GM18870 (cell line): ENCODE data around the gene C9orf50.
"Not testable (repeated sequence)": the region's sequence is repeated elsewhere in the genome, so short reads cannot be mapped to it uniquely, and the experiment has no call there.

ENCODE experiments used
- ATAC-seq: cut with Tn5 transposase; IDR thresholded peaks from one replicate; pipeline ENCODE4 v1.9.1; 2021; ENCODE audit warnings: moderate library complexity; ENCODE audit not compliant: unreplicated experiment

The C9orf50 gene

DNA sequence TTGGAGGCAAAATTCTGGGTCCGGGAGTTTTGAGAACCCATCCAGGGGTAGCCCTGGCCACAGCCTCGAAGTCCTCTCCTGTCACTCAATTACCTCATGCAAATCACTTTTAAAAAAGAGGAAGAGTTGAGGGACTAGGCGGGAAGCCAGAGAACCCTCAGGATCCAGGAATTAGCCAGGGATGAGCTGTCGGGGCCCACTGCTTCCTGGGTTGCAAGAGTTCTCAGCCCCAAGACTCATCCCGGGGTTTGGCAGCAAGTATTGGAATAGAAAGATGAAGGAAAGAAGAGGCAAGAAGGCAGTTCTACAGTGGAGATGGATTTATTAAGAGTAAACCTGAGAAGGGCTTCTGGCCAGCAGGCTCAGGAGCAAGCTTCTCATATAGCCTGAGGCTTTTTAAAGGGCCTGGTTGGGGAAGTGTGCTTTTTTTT lies 25.6 kb downstream of the C9orf50 start:
- ATAC-seq = no peak

DNA sequence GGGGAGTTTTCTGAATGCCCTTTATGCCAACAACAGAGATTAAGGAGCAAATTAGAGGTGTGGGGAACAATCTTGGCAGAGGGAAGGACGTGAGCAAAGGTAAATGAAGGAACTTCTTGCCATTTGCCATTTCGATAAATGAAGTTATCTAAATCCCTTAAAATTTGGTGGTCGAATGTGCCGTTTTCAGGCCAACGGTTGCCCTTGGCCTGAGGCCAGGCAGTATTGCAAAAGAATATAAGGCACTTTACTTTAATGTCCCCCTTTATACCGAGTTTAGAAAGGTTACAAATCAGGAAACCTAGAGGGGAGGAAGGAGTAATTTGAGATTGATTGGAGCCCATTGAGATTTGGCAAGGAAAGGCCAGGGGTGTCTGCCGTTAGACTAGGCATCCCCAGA lies 26.3 kb downstream of the C9orf50 start:
- ATAC-seq = no peak

DNA sequence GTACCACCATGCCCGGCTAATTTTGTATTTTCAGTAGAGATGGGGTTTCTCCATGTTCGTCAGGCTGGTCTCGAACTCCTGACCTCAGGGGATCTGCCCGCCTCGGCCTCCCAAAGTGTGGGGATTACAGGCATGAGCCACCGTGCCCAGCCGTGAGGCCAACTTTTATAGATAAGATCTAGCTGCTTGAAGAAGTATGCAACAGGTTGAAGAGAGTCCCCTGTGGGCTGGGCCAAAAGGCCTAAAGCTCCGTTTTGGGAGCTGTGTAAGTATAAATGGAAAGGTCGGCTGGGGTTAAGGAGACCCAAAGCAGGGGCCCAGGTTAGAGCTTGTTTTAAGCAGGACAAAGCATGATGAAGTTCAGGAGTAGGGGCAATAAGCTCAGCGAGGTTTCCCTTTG lies 28.1 kb downstream of the C9orf50 start:
- ATAC-seq = not testable (repeated sequence)

DNA sequence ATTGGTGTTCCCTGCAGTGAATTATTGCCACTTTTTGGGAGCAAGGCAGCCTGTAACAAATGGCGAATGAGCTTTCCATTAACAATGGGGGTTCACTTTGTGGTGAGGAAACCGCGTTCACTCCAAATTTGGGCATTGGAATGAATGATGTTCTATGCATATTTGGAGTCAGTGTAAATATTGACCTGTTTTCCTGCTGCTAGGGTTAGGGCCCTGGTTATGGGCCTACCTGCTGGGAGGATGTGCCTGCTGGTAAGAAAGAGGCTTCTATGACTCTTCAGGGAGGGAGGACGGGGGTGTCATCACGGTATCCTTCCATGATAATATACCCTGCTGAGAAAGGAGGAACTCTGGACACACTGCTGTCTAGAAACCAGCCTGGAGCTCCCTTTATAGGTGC lies 29.0 kb downstream of the C9orf50 start:
- ATAC-seq = no peak

- no peak for ATAC-seq
Measured at GRCh38 chr9:129590466-129590865, 30.4 kb downstream of the C9orf50 start.

DNA sequence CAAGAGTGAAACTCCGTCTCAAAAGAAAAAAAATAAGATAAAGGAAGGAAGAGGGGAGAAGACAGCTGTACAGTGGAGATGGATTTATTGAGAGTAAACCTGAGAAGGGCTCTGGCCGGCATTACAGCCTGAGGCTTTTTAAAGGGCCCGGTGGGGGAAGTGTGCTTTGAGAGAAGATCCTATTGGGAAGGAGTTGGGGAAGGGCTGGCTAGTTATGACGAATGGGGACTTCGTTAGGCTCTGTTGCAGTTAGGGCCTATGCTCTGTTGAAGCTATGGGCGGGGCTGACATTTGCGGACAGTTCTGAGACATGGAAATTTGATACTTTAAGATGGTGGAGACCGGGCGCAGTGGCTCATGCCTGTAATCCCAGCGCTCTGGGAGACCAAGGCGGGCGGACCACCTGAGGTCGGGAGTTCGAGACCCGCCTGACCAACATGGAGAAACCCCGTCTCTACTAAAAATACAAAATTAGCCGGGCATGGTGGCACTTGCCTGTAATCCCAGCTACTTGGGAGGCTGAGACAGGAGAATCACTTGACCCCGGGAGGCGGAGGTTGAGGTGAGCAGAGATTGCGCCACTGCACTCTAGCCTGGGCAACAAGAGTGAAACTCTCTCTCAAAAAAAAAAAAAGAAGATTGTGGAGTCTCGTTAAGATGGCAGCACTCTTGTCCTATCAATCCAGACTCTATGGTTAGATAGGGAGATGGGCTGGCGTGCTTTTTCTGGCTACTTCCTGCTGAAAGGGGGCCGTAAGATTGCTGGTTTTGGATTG lies 33.2 kb downstream of the C9orf50 start:
- no peak for ATAC-seq

DNA sequence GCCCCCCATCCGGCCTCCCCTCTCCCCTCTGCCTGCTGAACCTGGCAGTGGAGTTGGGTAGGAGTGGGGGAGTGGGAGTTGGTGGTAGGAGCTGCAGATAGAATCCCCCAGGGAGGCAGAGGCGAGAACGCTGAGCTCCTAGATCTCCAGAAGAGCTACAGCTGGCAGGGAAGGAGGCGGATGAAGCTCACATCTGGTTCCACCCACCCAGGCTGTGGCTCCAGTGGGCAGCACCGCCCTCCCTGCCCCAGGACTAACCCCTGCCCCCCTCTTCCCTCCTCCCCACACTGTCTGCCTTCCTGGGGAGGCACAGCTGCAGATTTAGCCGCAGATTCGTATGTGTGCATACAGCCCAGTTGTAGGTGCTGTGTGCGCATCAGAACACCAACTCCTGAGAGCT lies 34.2 kb downstream of the C9orf50 start:
- ATAC-seq = no peak

DNA sequence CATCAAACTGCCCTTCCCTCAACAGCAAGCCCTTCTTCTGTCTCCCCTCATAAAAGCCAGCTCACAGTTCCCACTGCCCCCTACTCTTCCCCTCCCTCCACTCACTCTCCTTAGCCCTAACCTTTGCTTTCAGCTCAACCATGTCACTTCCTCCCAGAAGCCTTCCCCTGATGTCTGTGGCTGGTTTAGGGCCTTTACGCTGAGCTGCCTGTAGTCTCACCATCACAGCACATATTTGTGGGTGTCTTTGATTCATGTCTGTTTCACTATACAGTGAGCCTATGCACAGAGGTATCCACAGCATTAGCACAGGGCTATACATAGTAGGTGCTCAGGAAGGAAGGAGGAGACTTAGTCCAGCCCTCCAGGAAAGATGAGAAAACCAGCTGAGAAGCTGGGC lies 34.7 kb downstream of the C9orf50 start:
- no peak for ATAC-seq

GRCh38 chr9:129585352-129585751 lies 35.5 kb downstream of the C9orf50 start:
- no peak for ATAC-seq

DNA sequence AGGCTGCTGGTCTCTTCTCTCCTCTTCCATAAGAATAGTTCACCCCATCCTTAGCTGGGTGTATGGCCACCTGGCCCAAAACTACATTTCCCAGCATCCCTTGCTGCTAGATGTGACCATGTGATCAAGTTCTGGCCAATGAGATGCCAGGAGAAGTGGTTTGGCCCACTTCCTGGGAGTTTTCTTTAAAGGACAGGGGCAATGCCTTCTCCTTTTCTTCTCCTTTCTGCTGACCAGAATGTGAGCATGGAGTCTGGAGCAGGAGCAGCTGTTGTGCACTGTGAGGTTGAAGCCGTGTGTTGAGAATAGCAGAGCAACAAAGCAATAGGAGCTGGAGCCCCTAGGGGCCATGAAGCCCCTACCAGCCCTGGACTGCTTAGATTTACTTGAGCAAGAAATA lies 36.8 kb downstream of the C9orf50 start:
- ATAC-seq = no peak

DNA sequence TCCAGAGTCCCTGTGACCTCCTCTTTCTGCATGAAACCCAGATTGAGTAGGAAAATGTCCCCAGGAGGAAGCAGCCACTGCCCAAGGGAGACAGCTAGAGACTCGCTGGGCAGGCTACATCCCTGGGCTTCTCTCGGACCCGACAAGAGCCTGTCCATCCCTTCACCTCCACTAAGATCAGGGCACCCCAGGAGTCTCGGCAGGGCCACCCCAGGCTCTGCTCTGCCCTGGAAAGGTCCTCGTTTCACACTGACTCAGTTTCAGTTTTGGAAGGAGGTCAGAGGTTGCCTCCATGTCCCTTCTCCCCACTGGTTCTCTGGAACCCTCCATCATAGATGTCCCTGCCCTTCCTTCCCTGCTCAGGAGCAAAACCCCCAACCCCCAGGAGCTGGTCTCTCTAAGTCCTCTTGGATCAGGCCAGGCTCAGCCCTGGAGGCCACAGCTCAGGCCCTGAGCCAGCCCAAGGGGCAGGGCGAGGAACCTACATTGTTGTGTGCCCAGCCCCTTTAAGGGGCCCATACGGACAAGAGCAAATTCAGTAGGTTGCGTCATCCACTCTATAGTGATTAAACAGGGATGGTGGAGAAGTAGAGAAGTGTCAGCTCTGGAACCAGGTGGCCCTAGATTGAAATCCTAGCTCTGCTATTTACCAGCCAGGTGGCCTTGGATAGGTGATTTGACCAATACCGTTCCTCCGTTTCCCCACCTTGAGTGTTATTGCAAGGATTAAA lies 37.4 kb downstream of the C9orf50 start:
- no peak for ATAC-seq

DNA sequence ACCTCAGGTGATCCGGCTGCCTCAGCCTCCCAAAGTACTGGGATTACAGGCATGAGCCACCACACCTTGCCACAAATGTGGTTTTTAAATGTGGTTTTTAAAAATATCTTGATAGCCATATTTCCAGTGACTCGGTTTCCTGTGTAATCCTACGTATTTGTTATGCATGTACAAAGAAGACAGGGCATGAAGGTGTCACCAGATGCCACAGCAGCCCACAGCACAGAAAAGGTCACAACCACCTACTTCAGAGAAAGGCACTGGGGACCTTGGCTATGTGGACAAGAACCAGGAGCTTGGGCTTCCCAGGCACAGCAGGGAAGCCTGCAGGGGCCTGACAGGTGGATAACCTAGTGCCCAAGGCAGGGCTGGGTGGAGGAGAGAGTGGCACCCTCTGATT lies 38.0 kb downstream of the C9orf50 start:
- no peak for ATAC-seq

- no peak for ATAC-seq
Measured at GRCh38 chr9:129581505-129582189, 39.3 kb downstream of the C9orf50 start.

DNA sequence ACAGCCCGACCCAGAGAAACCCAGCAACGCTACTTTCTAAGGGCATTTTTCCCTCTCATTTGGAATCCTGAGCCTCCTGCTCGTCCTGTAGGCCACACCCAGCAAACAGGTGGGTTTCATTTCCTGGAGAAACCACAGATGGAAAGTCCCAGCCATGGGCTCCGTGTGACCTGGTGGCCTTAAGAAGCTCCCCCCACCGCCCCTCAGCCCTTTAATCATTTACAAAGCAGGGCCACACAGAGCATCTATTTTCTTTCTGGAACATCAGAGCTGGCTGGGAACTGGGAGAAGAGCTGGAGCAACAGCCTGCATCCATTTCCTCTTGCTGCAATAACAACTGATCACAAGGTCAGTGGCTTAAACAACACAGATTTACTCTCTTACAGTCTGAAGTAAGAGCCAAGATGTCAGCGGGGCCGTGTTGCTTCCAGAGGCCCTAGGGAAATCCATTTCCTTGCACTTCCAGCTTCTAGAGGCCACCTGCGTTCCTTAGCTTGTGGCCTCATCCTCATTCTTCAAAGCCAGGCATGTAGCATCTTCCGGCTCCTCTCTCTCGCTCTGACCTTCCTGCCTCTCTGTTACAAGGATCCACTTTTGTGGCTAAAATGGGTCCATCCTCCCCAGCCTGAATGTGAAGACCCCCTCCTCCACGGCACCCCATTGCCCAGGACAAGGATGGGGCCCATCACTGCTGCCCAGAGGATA lies 40.5 kb downstream of the C9orf50 start:
- ATAC-seq = no peak

DNA sequence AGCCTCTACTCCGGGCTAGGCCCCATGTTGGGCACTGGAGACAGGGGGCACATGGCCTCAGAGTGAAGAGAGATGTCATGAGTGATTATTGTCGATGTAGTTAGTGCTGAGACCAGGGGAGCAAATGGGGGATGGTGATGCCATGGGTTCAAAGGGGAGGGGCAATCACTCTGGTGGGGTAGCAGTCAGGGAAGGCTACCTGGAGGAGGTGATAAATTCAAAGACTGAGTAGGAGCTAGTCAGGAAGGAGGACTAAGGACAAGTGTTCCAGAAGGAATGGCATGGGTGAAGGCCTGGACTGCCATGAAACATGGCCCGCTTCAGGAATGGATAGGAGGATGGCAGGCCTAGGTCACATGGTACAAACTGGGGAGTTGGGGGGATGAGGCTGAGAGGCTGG lies 41.6 kb downstream of the C9orf50 start:
- ATAC-seq = no peak

- no peak for ATAC-seq
Measured at GRCh38 chr9:129576546-129577543, 44.1 kb downstream of the C9orf50 start.

- no peak for ATAC-seq
Measured at GRCh38 chr9:129575818-129576217, 45.1 kb downstream of the C9orf50 start.

DNA sequence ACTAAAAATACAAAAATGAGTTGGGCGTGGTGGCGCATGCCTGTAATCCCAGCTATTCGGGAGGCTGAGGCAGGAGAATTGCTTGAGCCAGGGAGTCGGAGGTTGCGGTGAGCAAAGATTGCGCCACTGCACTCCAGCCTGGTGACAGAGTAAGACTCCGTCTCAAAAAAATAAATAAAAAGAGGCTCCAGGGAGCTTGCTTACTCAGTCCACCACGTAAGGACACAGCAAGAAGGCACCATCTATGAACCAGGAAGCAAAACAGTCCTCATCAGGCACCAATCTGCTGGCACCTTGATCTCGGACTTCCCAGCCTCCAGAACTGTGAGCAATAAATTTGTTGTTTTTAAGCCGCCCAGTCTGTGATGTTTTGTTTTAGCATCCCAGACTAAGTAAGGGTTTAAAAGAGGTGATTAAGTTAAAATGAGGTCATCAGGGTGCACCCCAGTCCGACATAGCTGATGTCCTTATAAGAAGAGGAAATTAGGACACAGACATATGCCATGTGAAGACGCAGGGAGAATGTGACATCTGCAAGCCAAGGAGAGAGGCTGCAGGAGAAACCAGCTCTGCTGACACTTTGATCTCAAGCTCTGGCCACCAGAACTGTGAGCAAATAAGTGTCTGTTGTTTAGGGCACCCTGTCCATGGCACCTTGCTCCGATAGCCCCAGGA lies 45.9 kb downstream of the C9orf50 start:
- no peak for ATAC-seq

- ATAC-seq = no peak
Measured at GRCh38 chr9:129573977-129574376, 46.9 kb downstream of the C9orf50 start.
